HTR-8/SVneo (cell line): ENCODE results near the gene TBX2.
A peak's percentile ranks its signal among the peaks of the same experiment; 100 is the strongest.

Experiments used
- DNase-seq: peaks from one replicate; pipeline ENCODE4 v3.0.0; 2011; ENCODE audit warnings: low spot score, mixed read lengths; ENCODE audit not compliant: insufficient read length
- FAIRE-seq: peaks from 2 replicates; lab custom pipeline; 2011; peaks lifted over from hg19 to GRCh38; lab: Jason Lieb, UNC

The TBX2 gene

GRCh38 chr17:61411261-61412142 lies 11.9 kb downstream of the TBX2 start:
- no peak for DNase-seq
- FAIRE-seq, result peak; percentile 63

- DNase-seq (peak; percentile 95), FAIRE-seq (peak; percentile 93)
Observed at GRCh38 chr17:61412143-61412859, 12.7 kb downstream of the TBX2 start.

GRCh38 chr17:61412860-61413660 lies 13.4 kb downstream of the TBX2 start:
- FAIRE-seq, result no peak

GRCh38 chr17:61413661-61414126 lies 14.1 kb downstream of the TBX2 start:
- DNase-seq (no peak), FAIRE-seq (peak; percentile 31)

More at GRCh38 chr17:61412860-61413660, 13.4 kb downstream of the TBX2 start:
- no peak for DNase-seq

- DNase-seq, result no peak
- peak; percentile 89 for FAIRE-seq
Observed at GRCh38 chr17:61414141-61414935, 14.7 kb downstream of the TBX2 start.

GRCh38 chr17:61414936-61415251 lies 15.3 kb downstream of the TBX2 start:
- no peak for DNase-seq
- no peak for FAIRE-seq

- FAIRE-seq (peak; percentile 55), DNase-seq (no peak)
Observed at GRCh38 chr17:61415374-61416210, 15.9 kb downstream of the TBX2 start.

- FAIRE-seq, result no peak
Observed at GRCh38 chr17:61416211-61416539, 16.5 kb downstream of the TBX2 start.

GRCh38 chr17:61416540-61417363 lies 17.1 kb downstream of the TBX2 start:
- peak; percentile 99 for FAIRE-seq
- peak; percentile 98 for DNase-seq

More at GRCh38 chr17:61416211-61416539, 16.5 kb downstream of the TBX2 start:
- DNase-seq, result no peak

GRCh38 chr17:61418449-61418848 lies 18.8 kb downstream of the TBX2 start:
- DNase-seq (no peak), FAIRE-seq (peak; percentile 72)

- DNase-seq (no peak), FAIRE-seq (peak; percentile 87)
Observed at GRCh38 chr17:61419496-61420046, 19.9 kb downstream of the TBX2 start.

GRCh38 chr17:61420052-61420451 lies 20.4 kb downstream of the TBX2 start:
- FAIRE-seq, result peak; percentile 44
- DNase-seq, result no peak

GRCh38 chr17:61420745-61421398 lies 21.2 kb downstream of the TBX2 start:
- DNase-seq (no peak), FAIRE-seq (peak; percentile 20)

- DNase-seq (no peak), FAIRE-seq (peak; percentile 16)
Observed at GRCh38 chr17:61421460-61421859, 21.8 kb downstream of the TBX2 start.

- no peak for FAIRE-seq
- no peak for DNase-seq
Observed at GRCh38 chr17:61422116-61422799, 22.6 kb downstream of the TBX2 start.

- FAIRE-seq, result peak; percentile 88
- no peak for DNase-seq
Observed at GRCh38 chr17:61422869-61423268, 23.2 kb downstream of the TBX2 start.
